Ovary (tissue), 10 donors: ENCODE measurements around the gene ZNF213. TPM values are rescaled to one million over a fixed set of nuclear protein-coding genes. Genes with fewer than 3 reads are reported as not detected.

Experiments
- DNase-seq, 5 donors: peaks; one replicate each; pipeline ENCODE4 v3.0.0-alpha.2; 2019 to 2020
- H3K27ac ChIP-seq, 2 donors: fragments of 200-600 bp; one replicate each; pipeline versions ENCODE4 v1.5.1 to v1.8.0; 2019 to 2022
- H3K27me3 ChIP-seq: fragments of 200-600 bp; one replicate; pipeline ENCODE4 v1.8.0; 2022
- H3K36me3 ChIP-seq: fragments of 200-600 bp; sonication (generic); one replicate; pipeline ENCODE4 v1.5.1; 2019
- H3K4me1 ChIP-seq: one replicate; pipeline ENCODE4 v1.8.1; 2013; ENCODE audit warnings: mild to moderate bottlenecking, moderate library complexity; ENCODE audit not compliant: insufficient read depth
- H3K4me3 ChIP-seq: fragments of 200-600 bp; sonication (generic); one replicate; pipeline ENCODE4 v1.5.1; 2017
- H3K9me3 ChIP-seq, 2 donors: fragments of 200-600 bp in 1 of 2; sonication (generic) in 1 of 2; one replicate each; pipeline versions ENCODE4 v1.5.1 to v1.8.1; 2013 to 2019; ENCODE audit warnings: mild to moderate bottlenecking in 1 of 2, moderate library complexity in 1 of 2
- EP300 ChIP-seq: sonication (generic); formaldehyde crosslinking; IDR thresholded peaks from one replicate; pipeline ENCODE4 v1.6.1; 2017; ENCODE audit warnings: antibody characterized with exemption
- POLR2A ChIP-seq: fragments of 450-650 bp; IDR thresholded peaks from one replicate; pipeline ENCODE4 v1.6.1; 2017; ENCODE audit warnings: antibody characterized with exemption, mild to moderate bottlenecking, moderate library complexity
- WGBS, 3 donors: extraction: QIAGEN DNeasy Blood & Tissue Kit in 1 of 3; methylation state at CpG; one replicate each; pipeline versions ENCODE4 v1.1.5 to v1.1.7; 2013 to 2017; 5-methylcytosine and 5-hydroxymethylcytosine counted together
- intact Hi-C, 4 donors: fragments of 100-400 bp; cut with DNase I; formaldehyde crosslinking; loops; one replicate each; pipeline versions ENCODE4 v1.11.0 to v1.15.1; 2022 to 2023
- long read RNA-seq, 3 donors: library from polyadenylated mRNA in 2 of 3; unstranded in 2 of 3; transcript quantifications; one replicate each; pipeline ENCODE4 v2.0.0 and lab custom pipeline, GENCODE V29; 2021 to 2026
- polyA plus RNA-seq, 2 donors: library from polyadenylated mRNA; stranded (reverse); fragments of 200-250 nt in 1 of 2; fragments of 350-450 nt in 1 of 2; fragmentation: Illumina TruSeq in 1 of 2; extraction: RNeasy Lipid Tissue Mini Kit (QIAGEN cat#74804) in 1 of 2; gene quantifications; one replicate each; pipeline ENCODE4 v1.2.3, GENCODE V29; 2013 to 2014
- total RNA-seq, 7 donors: library from RNA; depleted of rRNA in 2 of 7; stranded (reverse); fragments of >200 nt in 2 of 7; fragmentation: NEBNext Ultra II Directional in 3 of 7; extraction: Animal tissue kit (Norgen Biotek cat#: 25700) in 3 of 7; gene quantifications; one replicate each; pipeline versions ENCODE4 v1.1.0 to v1.2.4, GENCODE V29; 2016 to 2023
- TF ChIP-seq, protein P1 (sequence below), 3 donors: fragments of 450-650 bp in 2 of 3; fragments of 200-600 bp in 1 of 3; IDR thresholded peaks; one replicate each; pipeline versions ENCODE4 v1.5.1 to v1.8.0; 2016 to 2022; ENCODE audit warnings: antibody characterized with exemption in 3 of 3, mild to moderate bottlenecking in 1 of 3
- donor health status: DM: no; HTN: no; CAD: no; lungs with moderate emphysema.
- donor health status: DM: no; HTN: no; CAD: no.
- donor health status: Bipolar disorder and iron deficiency.
- donor health status: DM: yes; HTN: yes; CAD: no.
- donor health status: DM: no; HTN: no; CAD: no.
- donor health status: DM: yes; HTN: yes; CAD: no.

The ZNF213 gene, protein sequence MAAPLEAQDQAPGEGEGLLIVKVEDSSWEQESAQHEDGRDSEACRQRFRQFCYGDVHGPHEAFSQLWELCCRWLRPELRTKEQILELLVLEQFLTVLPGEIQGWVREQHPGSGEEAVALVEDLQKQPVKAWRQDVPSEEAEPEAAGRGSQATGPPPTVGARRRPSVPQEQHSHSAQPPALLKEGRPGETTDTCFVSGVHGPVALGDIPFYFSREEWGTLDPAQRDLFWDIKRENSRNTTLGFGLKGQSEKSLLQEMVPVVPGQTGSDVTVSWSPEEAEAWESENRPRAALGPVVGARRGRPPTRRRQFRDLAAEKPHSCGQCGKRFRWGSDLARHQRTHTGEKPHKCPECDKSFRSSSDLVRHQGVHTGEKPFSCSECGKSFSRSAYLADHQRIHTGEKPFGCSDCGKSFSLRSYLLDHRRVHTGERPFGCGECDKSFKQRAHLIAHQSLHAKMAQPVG
- total RNA-seq (10 to 100 TPM in 5 of 7 donors, 1 to 10 TPM in 2; 4.7 to 18.9 (median 12.2) TPM), polyA plus RNA-seq (10 to 100 TPM in 1 of 2 donors, under 1 TPM in 1; 0.95 to 10.7 TPM)
- long read RNA-seq, donor 1, partial matches to known transcripts: 0 of 20 reads
- long read RNA-seq, donor 1, other reads (novel, unspliced or antisense): 19 of 20 reads
- long read RNA-seq, donor 2, partial matches to known transcripts: 0 of 5 reads
- long read RNA-seq, donor 2, other reads (novel, unspliced or antisense): 0 of 5 reads
- long read RNA-seq, donor 3, transcript ZNF213-201 (6 exons, 3,313 nt): major isoform, 8 of 33 reads
- long read RNA-seq, donor 3, partial matches to known transcripts: 11 of 33 reads
- long read RNA-seq, donor 3, other reads (novel, unspliced or antisense): 10 of 33 reads

DNA sequence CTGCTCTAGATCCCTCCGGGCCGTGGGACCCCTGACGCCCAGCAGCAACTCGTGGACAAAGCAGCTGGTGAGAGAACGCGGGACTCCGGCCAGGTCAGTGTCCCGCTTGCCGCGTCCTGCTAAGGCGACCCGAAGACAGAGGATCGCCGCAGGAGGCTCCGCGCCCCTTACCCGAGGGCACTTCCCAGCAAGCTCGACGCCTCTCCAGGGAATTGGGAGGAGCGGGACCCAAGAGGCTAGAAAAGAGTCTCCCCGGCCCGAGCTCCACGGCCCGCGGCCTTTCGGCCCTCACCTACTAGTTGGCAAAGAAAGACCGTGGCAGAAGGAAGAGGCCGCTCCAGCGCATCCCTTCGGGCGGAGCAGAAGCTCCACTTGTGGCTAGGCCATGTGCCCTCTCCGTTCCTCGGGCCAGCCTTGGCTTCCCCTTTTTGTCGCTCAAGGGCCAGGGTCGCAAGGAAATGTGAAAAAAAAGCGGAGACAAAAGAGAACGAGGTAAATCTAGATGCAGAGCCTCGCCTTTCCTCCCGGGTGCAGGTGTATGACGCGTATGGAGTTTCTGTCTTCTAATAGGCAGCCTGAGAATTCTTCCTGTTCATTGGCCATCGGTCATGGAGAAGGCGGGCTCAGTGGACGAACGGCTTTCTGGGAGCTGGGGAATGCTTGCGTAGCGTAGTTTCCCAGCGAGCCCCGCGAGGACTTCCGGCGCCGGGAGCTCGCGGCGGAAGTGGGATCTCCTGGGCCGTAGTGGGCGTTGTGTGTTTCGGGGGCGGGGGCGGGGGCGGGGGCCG lies at the start of gene ZNF213:
Gene ZNF213, plus strand, starts transcription at position 692 of the 788 bp plus-strand sequence. CDS start 2,252 bp downstream, outside the sequence.
- 0% methylated on average over 53 to 63 of the region's 63 CpGs for WGBS, 3 donors
- H3K36me3 ChIP-seq: no peaks in the 10 kb centered on the region
- no peaks in the 10 kb centered on the region for H3K9me3 ChIP-seq
- intact Hi-C loops: no loop called here
- H3K4me3 ChIP-seq: peak within 1 kb of the TSS; percentile 92
- TF ChIP-seq EP300 (no peak), POLR2A (peak; percentile 98)
- TF ChIP-seq, protein P1, sequence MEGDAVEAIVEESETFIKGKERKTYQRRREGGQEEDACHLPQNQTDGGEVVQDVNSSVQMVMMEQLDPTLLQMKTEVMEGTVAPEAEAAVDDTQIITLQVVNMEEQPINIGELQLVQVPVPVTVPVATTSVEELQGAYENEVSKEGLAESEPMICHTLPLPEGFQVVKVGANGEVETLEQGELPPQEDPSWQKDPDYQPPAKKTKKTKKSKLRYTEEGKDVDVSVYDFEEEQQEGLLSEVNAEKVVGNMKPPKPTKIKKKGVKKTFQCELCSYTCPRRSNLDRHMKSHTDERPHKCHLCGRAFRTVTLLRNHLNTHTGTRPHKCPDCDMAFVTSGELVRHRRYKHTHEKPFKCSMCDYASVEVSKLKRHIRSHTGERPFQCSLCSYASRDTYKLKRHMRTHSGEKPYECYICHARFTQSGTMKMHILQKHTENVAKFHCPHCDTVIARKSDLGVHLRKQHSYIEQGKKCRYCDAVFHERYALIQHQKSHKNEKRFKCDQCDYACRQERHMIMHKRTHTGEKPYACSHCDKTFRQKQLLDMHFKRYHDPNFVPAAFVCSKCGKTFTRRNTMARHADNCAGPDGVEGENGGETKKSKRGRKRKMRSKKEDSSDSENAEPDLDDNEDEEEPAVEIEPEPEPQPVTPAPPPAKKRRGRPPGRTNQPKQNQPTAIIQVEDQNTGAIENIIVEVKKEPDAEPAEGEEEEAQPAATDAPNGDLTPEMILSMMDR (IDR thresholded peaks at IDR 0.05): no peak
- H3K4me1 ChIP-seq: peaks cover 2% of the 10 kb centered on the region
- H3K27me3 ChIP-seq: no peaks in the 10 kb centered on the region
- peak within 1 kb of the TSS; percentile 78 to 88 for H3K27ac ChIP-seq
- peak; percentile 92 to 96 (median 94) for DNase-seq

DNA sequence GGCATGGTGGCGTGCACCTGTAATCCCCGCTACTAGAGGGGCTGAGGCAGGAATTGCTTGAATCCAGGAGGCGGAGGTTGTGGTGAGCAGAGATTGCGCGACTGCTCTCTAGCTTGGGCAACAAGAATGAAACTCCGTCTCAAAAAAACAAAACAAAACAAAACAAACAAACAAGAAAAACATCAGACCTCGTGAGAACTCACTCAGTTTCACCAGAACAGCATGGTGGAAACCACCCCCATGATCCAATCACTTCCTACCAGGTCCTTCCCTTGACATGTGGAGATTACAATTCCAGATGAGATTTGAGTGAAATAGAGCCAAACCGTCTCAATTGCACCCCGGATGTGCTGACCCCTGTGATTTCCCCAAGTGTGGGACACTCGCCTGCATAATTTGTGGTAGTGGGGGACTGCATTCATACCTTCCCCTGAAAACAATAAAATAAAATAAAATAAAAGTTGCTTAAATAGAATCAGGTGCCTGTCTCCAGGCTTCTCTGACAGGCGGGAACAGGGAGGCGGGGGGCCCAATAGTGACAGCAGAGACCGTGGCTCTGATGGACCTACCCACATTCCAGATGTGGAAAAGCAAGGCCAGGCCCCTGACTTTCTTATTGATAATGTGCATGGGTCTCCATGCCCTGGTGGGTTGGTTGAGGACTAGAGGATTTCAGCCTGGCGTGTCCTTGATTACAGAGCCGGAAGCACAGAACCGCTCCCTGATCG lies 48.8 kb upstream of the ZNF213 start:
- no peak for DNase-seq
- H3K9me3 ChIP-seq: no peaks in the 10 kb centered on the region
- H3K36me3 ChIP-seq: no peaks in the 10 kb centered on the region
- 78 to 85% (median 81%) methylated on average over 17 of the region's 17 CpGs for WGBS, 3 donors
- intact Hi-C loops: no loop called here
- H3K27me3 ChIP-seq: no peaks in the 10 kb centered on the region
- TF ChIP-seq POLR2A (no peak), EP300 (no peak)
- TF ChIP-seq, protein P1 (IDR thresholded peaks at IDR 0.05): no peak
- no peak overlapping the region for H3K27ac ChIP-seq
- H3K4me1 ChIP-seq: no peaks in the 10 kb centered on the region
- H3K4me3 ChIP-seq: no peak overlapping the region

DNA sequence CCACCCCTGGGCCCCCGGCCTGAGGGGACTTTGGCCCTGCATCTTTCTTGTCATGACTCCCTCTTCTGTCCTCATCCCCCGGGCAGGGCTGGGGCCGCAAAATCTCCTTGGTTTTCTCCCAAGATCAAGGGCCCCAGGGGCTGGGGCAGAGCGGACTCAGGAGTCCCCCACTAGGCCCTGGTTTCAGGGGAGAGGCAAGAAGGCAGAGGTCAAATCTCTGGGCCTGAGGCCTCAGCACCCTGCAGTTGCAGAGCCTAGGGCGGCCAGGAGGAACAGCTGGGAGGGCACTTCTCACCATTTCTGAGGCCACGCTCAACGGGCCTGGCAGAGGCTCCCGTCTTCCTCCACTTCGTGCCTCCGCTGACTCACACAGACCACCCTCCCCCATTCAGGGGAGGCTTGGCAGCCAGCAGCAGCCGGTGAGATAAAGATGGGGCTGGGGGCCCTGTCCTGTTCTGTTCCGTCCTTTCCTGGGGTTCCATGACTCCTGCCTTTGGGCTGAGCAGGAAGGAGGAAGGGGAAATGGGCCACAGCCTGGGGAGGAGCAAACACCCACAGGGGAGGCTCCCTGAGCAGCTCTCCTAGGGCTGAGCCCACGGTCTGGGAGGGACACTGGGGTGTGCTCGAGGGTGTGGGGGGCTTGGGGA lies 48.1 kb upstream of the ZNF213 start:
- no peaks in the 10 kb centered on the region for H3K4me1 ChIP-seq
- intact Hi-C loops: no loop called here
- H3K9me3 ChIP-seq: no peaks in the 10 kb centered on the region
- no peaks in the 10 kb centered on the region for H3K27me3 ChIP-seq
- 54 to 56% (median 56%) methylated on average over 14 of the region's 14 CpGs for WGBS, 3 donors
- no peak overlapping the region for H3K27ac ChIP-seq
- H3K36me3 ChIP-seq: no peaks in the 10 kb centered on the region
- no peak overlapping the region for H3K4me3 ChIP-seq
- TF ChIP-seq EP300: no peak
- no peak for TF ChIP-seq POLR2A
- TF ChIP-seq, protein P1 (IDR thresholded peaks at IDR 0.05): no peak
- no peak for DNase-seq
